HEK293 (cell line): ENCODE measurements around the gene WDFY3.

Experiments used
- CTCF ChIA-PET: fragments of 350-600 bp; formaldehyde crosslinking; extraction: SDS; loops from one replicate; lab custom pipeline; 2021; ENCODE audit warnings: antibody characterized with exemption; lab: Yijun Ruan, JAX
- POLR2A ChIA-PET: fragments of 300-600 bp; formaldehyde crosslinking; extraction: SDS; loops from one replicate; lab custom pipeline; 2020; ENCODE audit warnings: antibody characterized with exemption, inconsistent platforms; lab: Yijun Ruan, JAX
- H3K27ac ChIP-seq: fragments of 200-500 bp; sonication (Bioruptor generic); 2 replicates; pipeline ENCODE4 v1.5.1; 2014; ENCODE audit warnings: low read depth, low read length, control low read depth, inconsistent platforms; ENCODE audit errors: extremely low read depth
- H3K36me3 ChIP-seq, 2 experiments: fragments of 200-500 bp in 1 of 2; sonication (Bioruptor generic) in 1 of 2; 1 replicate in 1 of 2; 2 replicates in 1 of 2; pipeline ENCODE4 v1.5.1; 2014 to 2017; ENCODE audit warnings: inconsistent platforms in 2 of 2, low read length in 2 of 2; ENCODE audit not compliant: control insufficient read depth in 2 of 2, insufficient read depth in 1 of 2
- H3K4me1 ChIP-seq: fragments of 200-500 bp; sonication (Bioruptor generic); 2 replicates; pipeline ENCODE4 v1.5.1; 2014; ENCODE audit warnings: mild to moderate bottlenecking, low read length, inconsistent platforms; ENCODE audit not compliant: control insufficient read depth, insufficient read depth
- H3K4me3 ChIP-seq: 2 replicates; pipeline ENCODE4 v1.5.1; 2011; ENCODE audit warnings: low read depth, mild to moderate bottlenecking, control low read depth, low read length, moderate library complexity
- H3K9me3 ChIP-seq: fragments of 200-500 bp; sonication (Bioruptor generic); 2 replicates; pipeline ENCODE4 v1.5.1; 2014; ENCODE audit warnings: low read depth, low read length, inconsistent platforms; ENCODE audit not compliant: control insufficient read depth, insufficient read depth
- GLI2 ChIP-seq: fragments of 450-650 bp; formaldehyde crosslinking; IDR thresholded peaks from 2 replicates; pipeline ENCODE4; 2017; ENCODE audit warnings: missing biosample characterization, missing genetic modification characterization, low read depth, borderline replicate concordance
- GLI4 ChIP-seq: fragments of 450-650 bp; formaldehyde crosslinking; IDR thresholded peaks from 2 replicates; pipeline ENCODE4 v1.5.1; 2016; ENCODE audit warnings: missing biosample characterization, missing genetic modification characterization
- IKZF3 ChIP-seq: fragments of 450-650 bp; IDR thresholded peaks from 2 replicates; pipeline ENCODE4 v1.5.0; 2018; ENCODE audit warnings: missing biosample characterization, mild to moderate bottlenecking, missing genetic modification characterization, moderate library complexity
- MZF1 ChIP-seq: fragments of 450-650 bp; formaldehyde crosslinking; IDR thresholded peaks from 2 replicates; pipeline ENCODE4 v1.5.1; 2017; ENCODE audit warnings: missing biosample characterization, missing genetic modification characterization, borderline replicate concordance
- SCRT1 ChIP-seq: fragments of 450-650 bp; formaldehyde crosslinking; IDR thresholded peaks from 2 replicates; pipeline ENCODE4 v1.5.1; 2016; ENCODE audit warnings: missing biosample characterization, missing genetic modification characterization, borderline replicate concordance
- ZBTB8A ChIP-seq: fragments of 450-650 bp; formaldehyde crosslinking; IDR thresholded peaks from 2 replicates; pipeline ENCODE4 v1.5.1; 2016; ENCODE audit warnings: missing biosample characterization, missing genetic modification characterization
- ZFP41 ChIP-seq: fragments of 450-650 bp; formaldehyde crosslinking; IDR thresholded peaks from 2 replicates; pipeline ENCODE4 v1.5.1; 2016; ENCODE audit warnings: missing biosample characterization, missing genetic modification characterization, borderline replicate concordance
- ZFP69B ChIP-seq: fragments of 450-650 bp; formaldehyde crosslinking; IDR thresholded peaks from 2 replicates; pipeline ENCODE4 v1.5.1; 2016; ENCODE audit warnings: missing biosample characterization, missing genetic modification characterization
- ZNF184 ChIP-seq: fragments of 450-650 bp; IDR thresholded peaks from 2 replicates; pipeline ENCODE4 v1.5.1; 2018; ENCODE audit warnings: missing biosample characterization, mild to moderate bottlenecking, missing genetic modification characterization
- ZNF221 ChIP-seq: fragments of 450-650 bp; formaldehyde crosslinking; IDR thresholded peaks from 2 replicates; pipeline ENCODE4 v1.5.1; 2017; ENCODE audit warnings: missing biosample characterization, missing genetic modification characterization, borderline replicate concordance
- ZNF302 ChIP-seq: fragments of 450-650 bp; formaldehyde crosslinking; IDR thresholded peaks from 2 replicates; pipeline ENCODE4 v1.5.1; 2016; ENCODE audit warnings: missing biosample characterization, missing genetic modification characterization, low read depth
- ZNF514 ChIP-seq: fragments of 450-650 bp; formaldehyde crosslinking; IDR thresholded peaks from 2 replicates; pipeline ENCODE4 v1.5.1; 2016; ENCODE audit warnings: missing biosample characterization, missing genetic modification characterization
- ZNF521 ChIP-seq: fragments of 450-650 bp; formaldehyde crosslinking; IDR thresholded peaks from 2 replicates; pipeline ENCODE4 v1.5.1; 2017; ENCODE audit warnings: missing biosample characterization, mild to moderate bottlenecking, missing genetic modification characterization
- ZNF701 ChIP-seq: fragments of 450-650 bp; formaldehyde crosslinking; IDR thresholded peaks from 2 replicates; pipeline ENCODE4 v1.5.1; 2016; ENCODE audit warnings: missing biosample characterization, missing genetic modification characterization
- ZNF830 ChIP-seq: fragments of 450-650 bp; IDR thresholded peaks from 2 replicates; pipeline ENCODE4 v1.5.0; 2018; ENCODE audit warnings: missing biosample characterization, missing genetic modification characterization, low read depth, mild to moderate bottlenecking, moderate library complexity
- ZXDB ChIP-seq: fragments of 450-650 bp; formaldehyde crosslinking; IDR thresholded peaks from 2 replicates; pipeline ENCODE4 v1.5.1; 2016; ENCODE audit warnings: missing biosample characterization, missing genetic modification characterization

Gene WDFY3

GRCh38 chr4:84875636-84876371, 90.7 kb downstream of the WDFY3 start (continued):
- no peak for TF ChIP-seq ZNF521 (tag by site-specific recombination)
- TF ChIP-seq, all 188 proteins: peak for 4

GRCh38 chr4:84874619-84875018, 91.9 kb downstream of the WDFY3 start:
- Histone ChIP-seq H3K9me3 (no peaks in the 10 kb centered on the region), H3K27ac (no peak overlapping the region), H3K4me3 (no peak overlapping the region), H3K4me1 (peaks cover 7% of the 10 kb centered on the region; the same call in 1 of the 2 replicates), H3K36me3 (no peaks in the 10 kb centered on the region)
- TF ChIP-seq GLI2 (tag by site-specific recombination) (no peak), ZFP69B (tag by site-specific recombination) (no peak), ZNF514 (tag by site-specific recombination) (no peak), ZNF830 (tag by site-specific recombination) (no peak), ZNF701 (tag by site-specific recombination) (no peak), ZNF184 (tag by site-specific recombination) (no peak), ZBTB8A (no peak), IKZF3 (no peak)
- ChIA-PET CTCF (no interaction called here), POLR2A (no interaction called here)

GRCh38 chr4:84870398-84871163, 95.9 kb downstream of the WDFY3 start:
- Histone ChIP-seq H3K4me1 (0 out of 2 replicates have a peak, but pooled peaks cover 2% of the 10 kb centered on the region), H3K27ac (no peak overlapping the region), H3K9me3 (no peaks in the 10 kb centered on the region), H3K36me3 (no peaks in the 10 kb centered on the region), H3K4me3 (no peak overlapping the region)
- CTCF ChIA-PET: no interaction called here
- 0 out of 2 replicates have a peak, but pooled peaks have one; percentile 38 for TF ChIP-seq MZF1 (tag by site-specific recombination)
- TF ChIP-seq ZXDB (tag by site-specific recombination): 0 out of 2 replicates have a peak, but pooled peaks have one; percentile 22
- no peak for TF ChIP-seq ZFP41 (tag by site-specific recombination)
- POLR2A ChIA-PET: no interaction called here

- H3K4me1 ChIP-seq: 0 out of 2 replicates have a peak, but pooled peaks cover 2% of the 10 kb centered on the region
- H3K9me3 ChIP-seq: no peaks in the 10 kb centered on the region
- ChIA-PET POLR2A (no interaction called here), CTCF (no interaction called here)
- no peaks in the 10 kb centered on the region for H3K36me3 ChIP-seq
- no peak overlapping the region for H3K27ac ChIP-seq
- TF ChIP-seq ZNF302 (tag by site-specific recombination) (no peak), SCRT1 (tag by site-specific recombination) (no peak), ZNF221 (no peak)
- H3K4me3 ChIP-seq: no peak overlapping the region
Measured at GRCh38 chr4:84866295-84866694, 100.2 kb downstream of the WDFY3 start.

- POLR2A ChIA-PET: no interaction called here
- CTCF ChIA-PET: no interaction called here
- H3K27ac ChIP-seq: no peak overlapping the region
- no peak overlapping the region for H3K4me3 ChIP-seq
- no peak for TF ChIP-seq GLI4 (tag by site-specific recombination)
- TF ChIP-seq, all 188 proteins: peak for 0
- H3K9me3 ChIP-seq: no peaks in the 10 kb centered on the region
- 0 out of 2 replicates have a peak, but pooled peaks cover 2% of the 10 kb centered on the region for H3K4me1 ChIP-seq
- no peaks in the 10 kb centered on the region for H3K36me3 ChIP-seq
Measured at GRCh38 chr4:84865600-84865999, 100.9 kb downstream of the WDFY3 start.
